H1 (cell line): ENCODE measurements around the gene FRMPD4. TPM values are rescaled to one million over a fixed set of nuclear protein-coding genes. Genes with fewer than 3 reads are reported as not detected.

Experiments used
- BRCA1 ChIP-seq: IDR thresholded peaks from 2 replicates; pipeline ENCODE4 v1.6.1; 2012; ENCODE audit warnings: low read depth, low read length, improper control_type of control experiment
- CHD2 ChIP-seq: IDR thresholded peaks from 2 replicates; pipeline ENCODE4 v1.6.1; 2012; ENCODE audit warnings: low read length, improper control_type of control experiment
- EGR1 ChIP-seq: IDR thresholded peaks from 2 replicates; pipeline ENCODE4 v1.6.1; 2011; ENCODE audit warnings: low read depth, low read length, borderline replicate concordance
- JUN ChIP-seq: IDR thresholded peaks from 2 replicates; pipeline ENCODE4 v1.6.1; 2011; ENCODE audit warnings: low read depth, mild to moderate bottlenecking, improper control_type of control experiment, low read length
- SAP30 ChIP-seq: fragments of 300-600 bp; sonication (generic); IDR thresholded peaks from 2 replicates; pipeline ENCODE4 v1.7.1; 2012; ENCODE audit warnings: low read length, moderate library complexity, mild to moderate bottlenecking, inconsistent platforms; ENCODE audit not compliant: insufficient read depth, insufficient replicate concordance
- SP1 ChIP-seq: IDR thresholded peaks from 2 replicates; pipeline ENCODE4 v1.6.1; 2011; ENCODE audit warnings: low read depth, low read length
- polyA plus RNA-seq, 7 experiments: library from polyadenylated mRNA; depleted of rRNA in 3 of 7; stranded (reverse) in 5 of 7; unstranded in 2 of 7; fragments of >200 nt in 5 of 7; fragments of 200-250 nt in 2 of 7; gene quantifications; 1 replicate in 5 of 7; 2 replicates in 1 of 7; 4 replicates in 1 of 7; pipeline versions ENCODE4 v1.2.1 to v1.2.3, GENCODE V29; 2011 to 2013; ENCODE audit warnings: missing spikeins in 2 of 7, mixed read lengths in 2 of 7
- total RNA-seq: library from RNA; stranded (reverse); fragmentation: NEBNext Ultra II Directional; extraction: Animal tissue kit (Norgen Biotek cat#: 25700); gene quantifications from 2 replicates; pipeline ENCODE4 v1.2.1, GENCODE V29; 2021

FRMPD4 gene
- total and polyA plus RNA-seq, 2 of the 8 experiments (the other 6 are each of a cell fraction or from before 2014, with no cell fraction given), result 0.02 to 0.37 TPM

- TF ChIP-seq SP1, result no peak
- TF ChIP-seq JUN, result no peak
- TF ChIP-seq EGR1, result no peak
- TF ChIP-seq BRCA1, result no peak
- TF ChIP-seq CHD2, result no peak
- TF ChIP-seq SAP30, result no peak
These were observed 224.9 kb downstream of the FRMPD4 start (continued) for GRCh38 chrX:12363216-12363615.
